Activated CD4-positive, alpha-beta memory T cell treated with anti-CD3 and anti-CD28 coated beads for 36 hours (primary cell): ENCODE data around the gene PYGM. TPM values are rescaled to one million over a fixed set of nuclear protein-coding genes. Genes with fewer than 3 reads are reported as not detected.

Source experiments
- total RNA-seq, 2 experiments: library from RNA; stranded (reverse); gene quantifications; one replicate each; pipeline ENCODE4 v1.2.3, GENCODE V29; 2021

PYGM gene
- total RNA-seq, 2 experiments from 2014 or later = 0.94 to 1.6 TPM

Other genes starting within 250 kb of the PYGM start
- not detected for gene SLC22A11, start 204.0 kb downstream of the PYGM start, total RNA-seq
- not detected for gene SLC22A12, start 168.8 kb downstream of the PYGM start, total RNA-seq
- gene NRXN2, start 36.8 kb downstream of the PYGM start, total RNA-seq = under 1 TPM; 0.31 to 0.41 TPM
- 1 to 10 TPM; 7.5 to 8.2 TPM for gene RASGRP2, start 15.8 kb downstream of the PYGM start, total RNA-seq
- gene SF1, start 18.6 kb upstream of the PYGM start, total RNA-seq = 100 to 1,000 TPM; 323 to 328 TPM
- gene MAP4K2, start 43.2 kb upstream of the PYGM start, total RNA-seq = 10 to 100 TPM; 83.3 to 85.8 TPM
- gene MEN1, start 50.6 kb upstream of the PYGM start, total RNA-seq = 10 to 100 TPM; 31.3 to 32.2 TPM
- gene CDC42BPG, start 84.7 kb upstream of the PYGM start, total RNA-seq = under 1 TPM; 0.39 to 0.69 TPM
- 100 to 1,000 TPM; 103 to 113 TPM for gene EHD1, start 118.6 kb upstream of the PYGM start, total RNA-seq
- 10 to 100 TPM; 20.2 to 20.5 TPM for gene ATG2A, start 157.2 kb upstream of the PYGM start, total RNA-seq
- 10 to 100 TPM in 1 of 2 experiments, 1 to 10 TPM in 1; 9.7 to 11.9 TPM for gene PPP2R5B, start 164.7 kb upstream of the PYGM start, total RNA-seq
- gene GPHA2, start 175.9 kb upstream of the PYGM start, total RNA-seq = under 1 TPM in 1 of 2 experiments, not detected in 1; 0.46 TPM
- under 1 TPM; 0.21 to 0.82 TPM for gene MAJIN, start 212.1 kb upstream of the PYGM start, total RNA-seq
- under 1 TPM in 1 of 2 experiments, not detected in 1; 0.22 TPM for gene BATF2, start 237.0 kb upstream of the PYGM start, total RNA-seq